NCI-H2196 (cell line): ENCODE measurements around the gene REV3L.
"Not testable (repeated sequence)": the region's sequence is repeated elsewhere in the genome, so short reads cannot be mapped to it uniquely, and the experiment has no call there.

Source experiments
- DNase-seq: peaks from one replicate; lab custom pipeline; 2025; ENCODE audit not compliant: unreplicated experiment; lab: John Stamatoyannopoulos, UW

Gene REV3L

DNA sequence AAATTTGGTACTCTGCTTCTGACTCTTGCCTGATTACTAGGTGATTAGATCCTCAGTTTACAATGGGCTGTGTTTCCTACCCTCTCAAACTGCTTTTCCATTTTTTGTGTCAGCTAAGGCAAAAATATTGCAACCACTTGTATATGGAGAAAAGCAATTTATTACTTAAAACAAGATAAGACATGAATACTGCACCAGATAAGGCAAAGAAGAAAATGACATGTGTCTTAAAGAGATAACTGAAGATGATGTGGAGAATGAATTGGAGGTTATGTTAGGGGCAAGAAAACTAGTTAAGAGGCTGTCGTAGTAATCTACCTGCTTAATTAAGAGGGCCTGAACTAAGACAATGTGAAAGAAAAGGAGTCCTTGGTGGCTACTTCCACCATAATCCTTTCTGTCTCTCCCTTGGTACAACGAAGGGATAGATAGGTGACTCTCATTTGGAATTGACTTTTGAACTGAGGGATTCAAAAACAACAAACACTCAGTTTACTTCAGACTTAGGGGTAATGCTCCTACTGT lies 16.3 kb upstream of the REV3L start:
- no peak for DNase-seq

DNA sequence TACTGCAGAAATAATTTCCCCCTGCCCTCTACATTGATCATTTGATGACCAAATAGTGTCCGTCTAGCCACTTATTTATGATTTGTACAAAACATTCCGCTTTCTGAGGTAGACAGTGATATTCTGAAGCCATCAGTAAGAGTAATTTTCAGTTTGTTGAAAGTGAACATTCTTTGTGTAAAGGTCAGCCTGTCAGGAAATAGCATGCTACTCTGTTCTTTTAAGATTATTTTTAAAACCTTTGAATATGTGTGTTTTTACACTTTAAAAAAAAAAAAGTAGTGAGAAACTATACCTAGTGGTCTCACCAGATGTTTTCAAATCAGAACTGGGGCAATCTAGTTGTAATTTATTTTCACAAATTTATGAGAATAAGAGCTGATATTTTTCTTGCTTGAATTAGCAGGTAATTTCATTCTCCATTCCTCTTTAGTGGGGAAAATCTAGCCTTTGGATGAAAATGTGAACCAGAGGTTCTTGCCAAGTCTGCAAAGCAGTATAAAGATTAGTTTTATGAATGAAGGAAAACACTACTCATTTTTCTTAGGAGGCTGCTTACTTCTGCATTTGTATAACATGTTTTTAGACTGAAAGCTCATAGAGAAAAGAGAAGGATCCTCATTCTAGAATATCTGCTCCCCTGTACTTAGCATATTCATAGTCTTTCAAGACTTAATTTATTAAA lies 12.1 kb upstream of the REV3L start:
- no peak for DNase-seq

DNA sequence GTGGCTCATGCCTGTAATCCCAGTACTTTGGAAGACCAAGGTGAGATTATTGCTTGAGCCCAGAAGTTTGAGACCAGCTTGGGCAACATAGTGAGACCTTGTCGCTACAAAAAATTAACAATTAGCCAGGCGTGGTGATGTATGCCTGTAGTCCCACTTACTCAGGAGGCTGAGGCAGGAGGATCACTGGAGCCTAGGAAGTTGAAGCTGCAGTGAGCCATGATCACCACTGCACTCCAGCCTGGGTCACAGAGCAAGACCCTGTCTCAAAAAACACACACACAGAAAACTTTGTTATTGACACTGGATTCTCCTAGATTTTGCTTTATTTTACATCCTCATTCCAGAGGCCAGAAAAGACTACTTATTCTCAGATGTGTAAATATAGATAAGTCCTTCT lies 9.5 kb upstream of the REV3L start:
- no peak for DNase-seq

DNA sequence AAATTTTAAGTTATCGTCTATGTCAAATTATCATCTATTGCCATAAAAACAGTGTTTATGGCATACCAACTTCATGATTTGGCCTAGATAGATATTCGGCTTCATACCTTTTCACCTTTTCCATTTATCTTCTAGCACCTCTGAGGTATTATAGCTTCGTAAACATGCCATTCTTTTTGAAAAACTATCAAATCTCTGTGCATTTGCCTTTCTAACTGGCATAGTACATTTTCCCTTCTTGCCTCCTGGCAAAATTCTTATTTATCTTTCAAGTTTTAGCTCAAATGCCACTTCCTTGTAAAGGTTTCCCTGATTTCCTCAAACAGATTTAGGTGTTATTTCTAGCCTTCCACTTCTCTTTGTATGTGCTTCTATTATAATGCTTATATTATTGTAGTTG lies 7.0 kb upstream of the REV3L start:
- no peak for DNase-seq

DNA sequence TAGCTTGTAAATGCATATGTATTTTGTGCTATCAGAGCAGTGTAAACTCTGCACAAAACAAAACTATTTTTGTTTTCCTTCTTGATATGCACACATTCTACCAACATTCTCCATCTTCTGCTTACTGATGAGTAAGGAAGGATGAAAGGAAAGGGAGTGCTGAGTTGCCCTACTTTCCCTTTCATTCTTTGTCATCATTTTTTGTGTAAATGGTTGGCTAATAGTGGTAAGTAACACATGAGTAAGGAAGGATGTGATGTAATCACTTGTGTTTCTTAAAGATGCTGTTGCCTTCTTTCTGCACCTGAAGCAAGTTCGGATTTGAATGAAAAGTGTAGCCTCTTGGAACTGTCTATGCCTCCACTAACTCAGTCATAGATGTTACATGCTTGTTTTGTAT lies 4.6 kb upstream of the REV3L start:
- DNase-seq = no peak

DNA sequence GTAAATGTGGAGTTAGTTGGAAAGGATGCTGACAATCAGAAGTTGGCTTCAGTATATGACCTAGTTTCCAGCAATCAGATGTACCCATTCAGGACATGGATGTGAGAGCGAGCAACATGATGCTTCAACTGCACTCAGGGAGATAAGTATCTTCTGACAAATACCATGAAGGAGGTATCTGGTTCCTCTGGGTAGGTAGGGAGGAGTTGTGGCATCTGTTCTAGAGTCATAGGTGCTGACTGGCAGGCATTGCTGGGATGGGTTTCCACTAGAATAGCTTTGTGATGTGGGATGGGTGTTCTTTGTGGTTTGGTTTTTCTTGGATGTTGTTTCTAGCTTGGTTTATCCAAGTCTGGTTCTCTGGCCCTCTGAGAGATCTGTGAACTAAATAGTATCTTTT lies 3.9 kb upstream of the REV3L start:
- no peak for DNase-seq

DNA sequence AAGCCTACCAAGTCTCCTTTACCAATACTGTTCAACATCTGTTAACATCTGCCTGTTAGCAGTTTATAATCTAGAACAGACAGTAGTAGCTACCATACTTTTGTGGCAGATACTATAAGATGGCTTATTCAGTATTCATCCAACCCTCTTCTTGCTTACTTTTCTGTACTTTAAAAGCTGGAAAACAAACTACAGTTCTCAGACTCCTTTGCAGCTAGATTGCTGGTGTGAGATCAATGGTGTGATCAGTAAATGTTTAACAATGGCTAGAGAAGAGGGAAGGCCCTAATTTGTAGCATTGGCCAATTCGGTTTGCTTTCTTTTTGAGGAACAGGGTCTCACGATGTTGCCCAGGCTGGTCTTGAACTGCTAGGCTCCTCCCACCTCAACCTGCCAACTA lies 3.5 kb upstream of the REV3L start:
- DNase-seq = no peak

DNA sequence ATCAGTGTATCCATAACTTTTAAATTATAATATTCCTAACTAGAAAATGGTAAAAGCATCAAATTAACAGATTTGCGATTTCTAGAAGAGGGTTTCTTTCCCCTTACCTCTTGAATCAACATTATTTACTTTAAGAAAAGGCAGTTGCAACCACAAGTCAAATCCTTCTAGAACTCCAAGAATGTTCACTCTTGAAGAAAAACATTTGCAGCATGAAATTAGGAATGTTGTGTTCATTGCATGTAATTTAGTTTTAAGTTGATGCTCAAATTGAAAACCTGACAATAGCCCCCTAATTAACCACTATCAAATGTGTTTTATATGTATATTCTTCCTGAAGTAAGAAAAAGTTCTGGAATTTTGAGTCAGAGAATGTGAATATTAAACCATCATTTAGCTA lies 2.3 kb upstream of the REV3L start:
- no peak for DNase-seq

DNA sequence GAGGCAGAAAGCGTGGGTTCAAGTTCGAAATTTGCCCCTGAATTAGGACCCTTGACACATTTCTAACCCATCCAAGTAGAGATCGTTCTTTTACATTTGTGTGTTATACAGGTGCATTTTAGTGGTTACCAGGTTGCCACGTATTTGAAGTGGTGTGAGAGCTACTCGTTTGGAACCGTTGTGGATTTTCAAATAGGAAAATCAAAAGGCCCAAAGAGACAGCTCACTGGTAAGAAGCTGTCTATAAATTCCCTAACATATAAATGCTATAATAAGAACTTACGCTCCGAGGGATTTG lies 1.6 kb upstream of the REV3L start:
- DNase-seq = peak; percentile 22

DNA sequence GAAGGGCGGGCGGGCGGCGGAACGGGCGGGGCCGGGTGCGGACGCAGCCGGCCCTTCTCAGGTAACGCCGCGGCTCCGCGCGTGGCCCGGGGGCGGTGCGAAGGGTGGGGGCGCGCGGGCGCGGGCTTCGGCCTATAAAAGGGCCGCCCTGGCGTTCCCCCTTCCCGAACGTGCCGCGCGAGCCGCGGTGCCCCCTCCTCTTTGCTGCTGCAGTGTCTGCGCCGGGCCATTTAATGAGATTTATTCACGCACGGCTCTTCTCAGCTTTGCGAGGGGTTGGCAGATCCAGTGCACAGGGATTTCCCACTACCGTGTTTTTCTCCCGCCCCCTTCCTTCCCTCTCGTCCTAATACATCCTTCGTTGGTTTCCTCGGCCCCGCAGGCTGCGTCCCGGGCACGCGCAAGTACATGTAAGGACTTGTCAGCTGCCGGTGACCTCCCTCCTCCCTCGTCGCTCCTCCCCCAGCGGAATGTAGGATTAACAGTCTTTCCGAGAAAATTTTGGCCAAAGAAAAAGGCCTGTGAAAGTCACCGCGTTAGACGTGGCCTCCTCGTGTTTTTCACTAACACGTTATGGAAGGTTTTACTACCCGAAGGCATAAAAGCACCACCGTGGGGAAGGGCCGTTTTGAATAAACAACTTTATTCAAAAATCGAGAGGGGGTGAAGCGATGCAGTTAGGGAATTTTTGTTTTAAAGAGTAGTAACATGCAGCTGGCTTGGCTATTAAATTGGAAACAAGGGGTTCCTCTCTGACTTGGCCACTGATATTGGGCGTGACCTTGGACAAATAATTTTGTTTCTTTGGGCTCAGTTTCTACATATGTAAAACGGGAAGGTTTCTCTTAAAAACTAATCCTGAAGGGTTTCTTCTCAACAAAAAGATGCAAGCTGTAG lies 966 bp upstream of the REV3L start:
- DNase-seq = peak; percentile 94

DNA sequence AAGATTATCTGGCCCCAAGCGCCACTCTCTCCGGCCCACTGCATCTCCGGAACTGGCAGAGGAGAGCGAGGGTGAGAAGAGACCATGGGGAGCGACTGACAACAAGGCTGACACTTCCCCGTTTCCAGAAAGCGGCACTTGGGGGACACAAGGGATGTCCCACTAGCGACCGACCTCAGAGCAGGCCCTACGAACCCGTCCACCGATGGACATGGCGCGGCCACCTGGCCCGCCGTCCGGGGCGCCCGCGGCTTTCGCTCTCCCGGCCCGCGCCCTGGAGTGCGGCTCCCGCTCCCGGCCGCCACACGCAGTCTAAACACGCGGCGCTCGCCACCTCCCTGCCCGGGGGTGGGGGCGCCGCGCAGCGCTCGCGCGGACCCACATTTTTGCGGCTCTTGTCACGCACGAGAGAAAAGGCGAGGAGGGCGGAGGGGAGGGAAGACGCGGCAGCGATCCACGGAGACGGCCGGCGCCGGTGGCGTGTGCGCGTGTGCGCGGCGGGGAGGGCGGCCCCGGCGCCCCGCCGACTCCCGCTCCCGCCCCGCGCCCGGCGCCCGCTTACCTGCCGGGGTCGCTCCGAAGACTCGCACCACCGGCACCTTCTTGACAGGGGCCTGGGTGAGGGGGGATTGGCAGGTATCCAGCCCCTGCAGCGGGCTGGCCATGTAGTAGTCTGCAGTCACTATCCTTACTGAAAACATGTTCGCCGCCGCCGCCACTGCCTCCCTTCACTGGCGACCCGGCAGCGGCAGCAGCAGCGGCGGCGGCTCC lies 645 bp downstream of the REV3L start:
- peak; percentile 26 for DNase-seq

DNA sequence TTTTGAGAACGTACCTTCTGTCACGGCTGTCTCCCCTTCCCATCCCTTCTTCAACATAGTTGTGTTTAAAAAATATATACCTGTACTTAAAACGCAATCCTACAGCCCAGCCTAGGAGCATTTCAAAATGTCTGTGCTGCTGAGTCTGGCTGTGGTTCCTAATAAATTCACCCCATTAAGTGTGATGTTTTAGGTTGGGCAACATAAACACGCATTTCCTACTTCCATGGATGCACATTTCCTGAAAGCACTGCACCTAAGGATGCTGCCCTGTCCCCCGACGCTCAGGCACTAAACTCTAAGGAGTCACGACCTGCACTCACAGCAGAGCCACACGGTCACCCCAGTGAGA lies 1.2 kb downstream of the REV3L start:
- no peak for DNase-seq

DNA sequence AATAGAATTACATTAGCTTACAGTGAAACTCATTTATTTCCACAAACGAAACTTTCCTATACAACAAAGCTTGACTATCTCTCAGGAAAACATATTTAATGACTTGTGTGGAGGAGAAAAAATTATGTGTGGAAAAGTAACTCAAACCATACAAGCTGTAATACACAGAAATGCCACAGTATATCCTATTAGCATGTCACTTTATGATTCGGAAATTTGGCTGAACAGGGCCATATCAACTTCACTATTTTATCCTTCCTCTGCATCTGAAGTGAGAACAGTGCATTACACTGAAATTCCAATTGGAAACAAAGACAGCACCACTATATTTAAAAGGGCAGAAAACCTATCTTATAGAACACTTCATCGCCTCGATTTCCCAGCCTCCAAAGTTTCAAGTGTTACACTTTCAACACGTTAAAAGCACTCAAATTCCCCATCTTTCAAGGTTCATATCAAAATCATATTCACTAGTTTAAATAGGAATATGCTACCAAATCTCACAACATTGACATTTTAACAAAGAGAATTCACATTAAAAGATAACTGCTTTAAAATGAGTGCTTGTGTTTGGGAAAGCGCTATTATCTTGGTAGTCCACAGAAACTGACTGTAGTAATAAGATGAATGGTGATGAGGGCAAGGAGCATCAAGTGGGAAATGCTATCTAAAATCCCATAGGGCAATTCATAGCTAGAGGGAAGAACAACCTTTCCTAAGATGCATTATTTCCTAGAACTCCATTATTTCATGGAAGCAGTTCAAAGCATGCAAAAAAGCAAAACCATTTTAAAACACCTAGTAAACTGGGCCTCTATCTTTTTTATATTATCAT lies 1.8 kb downstream of the REV3L start:
- no peak for DNase-seq

DNA sequence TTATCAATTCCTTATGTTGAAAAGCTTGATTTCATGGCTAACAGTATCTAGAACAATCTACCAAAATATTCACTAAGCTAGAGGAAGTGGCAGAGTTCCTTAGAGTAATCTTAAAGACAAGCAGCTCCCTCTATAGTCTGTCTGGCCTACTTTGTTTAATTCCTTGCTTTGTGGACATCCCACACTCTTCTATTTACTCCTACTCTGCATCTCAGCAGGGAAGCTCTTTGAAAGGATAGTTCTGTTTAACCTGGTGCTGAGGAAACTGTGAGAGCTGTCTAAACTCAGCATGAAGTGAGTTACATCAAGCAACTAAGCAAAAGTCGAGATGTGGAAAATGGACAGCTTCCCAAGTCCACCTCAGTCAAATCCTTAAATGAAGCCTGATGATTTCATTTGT lies 4.3 kb downstream of the REV3L start:
- peak; percentile 53 for DNase-seq

DNA sequence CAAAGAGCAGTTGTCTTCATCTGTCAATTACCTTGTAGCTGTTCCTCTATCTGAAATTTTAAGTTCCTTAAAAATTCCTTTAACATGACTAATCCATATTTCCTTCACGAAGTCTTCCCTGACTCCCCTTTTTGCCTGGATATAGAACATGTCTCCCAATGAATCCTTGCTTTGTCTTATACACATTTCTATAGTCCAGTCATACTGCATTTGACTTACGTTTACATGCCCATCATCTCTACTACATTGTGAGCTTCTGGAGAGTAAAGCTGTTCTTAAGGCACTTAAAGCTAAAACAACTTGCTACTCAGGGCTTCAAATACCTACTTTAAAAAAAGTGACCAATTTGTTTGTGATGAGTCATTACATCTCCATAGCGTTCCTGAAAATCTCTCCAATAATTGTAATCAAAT lies 4.9 kb downstream of the REV3L start:
- DNase-seq = no peak

DNA sequence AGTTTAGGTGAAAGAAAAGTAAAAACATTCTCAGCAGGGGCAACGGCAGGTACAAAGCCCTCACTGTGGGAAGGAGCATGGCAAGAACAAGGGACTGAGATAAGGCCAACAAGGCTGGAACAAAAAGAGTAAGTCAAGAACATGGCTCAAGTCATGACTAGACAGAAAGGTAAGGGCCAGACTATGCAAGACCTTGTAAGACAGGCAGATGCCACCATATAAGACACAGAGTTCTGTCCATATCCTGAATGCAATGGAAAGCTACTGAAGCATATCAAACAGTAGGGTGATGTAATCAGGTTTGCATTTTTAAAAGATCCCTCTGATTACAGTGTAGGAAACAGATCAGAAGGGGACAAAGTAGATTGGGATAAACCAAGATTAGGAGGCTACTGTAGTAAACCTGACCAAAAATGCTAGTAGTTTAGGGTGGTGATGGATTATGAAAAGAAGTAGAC lies 5.5 kb downstream of the REV3L start:
- DNase-seq = no peak

DNA sequence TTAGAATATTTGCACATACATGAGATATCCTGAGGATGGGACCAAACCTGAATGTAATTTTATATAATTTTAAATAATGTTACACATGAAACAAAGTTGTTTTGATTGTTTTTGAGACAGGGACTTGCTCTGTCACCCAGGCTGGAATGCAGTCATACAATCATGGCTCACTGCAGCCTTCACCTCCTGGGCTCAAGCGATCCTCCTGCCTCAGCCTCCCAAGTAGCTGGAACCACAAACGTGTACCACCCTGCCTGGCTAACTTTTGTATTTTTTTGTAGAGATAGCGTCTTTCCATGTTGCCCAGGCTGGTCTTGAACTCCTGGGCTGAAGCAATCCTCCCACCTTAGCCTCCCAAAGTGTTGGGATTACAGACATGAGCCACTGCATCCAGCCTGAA lies 7.0 kb downstream of the REV3L start:
- not testable (repeated sequence) for DNase-seq

DNA sequence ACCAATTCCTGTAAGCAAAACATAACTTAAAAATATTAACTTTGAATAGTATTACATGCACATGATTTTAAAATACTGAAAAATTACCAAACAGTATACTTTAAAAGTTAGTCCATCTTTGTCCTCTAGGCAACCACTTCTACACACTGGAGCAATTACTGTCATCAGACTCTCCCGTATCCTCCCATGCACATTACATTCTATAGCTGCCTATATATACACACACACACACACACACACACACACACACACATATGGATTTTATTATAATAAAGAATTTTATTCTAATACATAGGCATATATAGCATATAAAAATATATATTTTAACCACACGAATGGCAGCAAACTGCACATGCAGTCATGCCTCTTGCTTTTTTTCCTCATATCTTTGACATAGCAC lies 8.2 kb downstream of the REV3L start:
- no peak for DNase-seq

DNA sequence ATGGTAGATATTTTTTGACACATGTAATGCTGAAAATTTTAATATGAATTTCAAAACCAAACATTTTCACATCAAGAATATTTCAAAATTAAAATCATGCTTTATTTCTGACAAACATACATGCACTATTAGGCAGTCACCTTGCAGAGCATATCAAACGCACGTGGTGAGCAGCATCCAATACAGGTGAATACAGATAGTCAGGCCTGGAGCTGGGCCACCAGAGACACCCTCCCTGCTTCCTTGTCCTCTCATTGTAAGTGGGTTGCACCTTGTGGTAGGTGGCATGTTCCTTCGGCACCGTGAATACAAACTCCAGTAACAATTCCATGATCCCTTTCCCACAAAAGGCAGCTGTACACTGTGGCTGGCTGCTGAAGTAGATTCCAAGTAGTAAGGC lies 8.9 kb downstream of the REV3L start:
- DNase-seq = no peak

DNA sequence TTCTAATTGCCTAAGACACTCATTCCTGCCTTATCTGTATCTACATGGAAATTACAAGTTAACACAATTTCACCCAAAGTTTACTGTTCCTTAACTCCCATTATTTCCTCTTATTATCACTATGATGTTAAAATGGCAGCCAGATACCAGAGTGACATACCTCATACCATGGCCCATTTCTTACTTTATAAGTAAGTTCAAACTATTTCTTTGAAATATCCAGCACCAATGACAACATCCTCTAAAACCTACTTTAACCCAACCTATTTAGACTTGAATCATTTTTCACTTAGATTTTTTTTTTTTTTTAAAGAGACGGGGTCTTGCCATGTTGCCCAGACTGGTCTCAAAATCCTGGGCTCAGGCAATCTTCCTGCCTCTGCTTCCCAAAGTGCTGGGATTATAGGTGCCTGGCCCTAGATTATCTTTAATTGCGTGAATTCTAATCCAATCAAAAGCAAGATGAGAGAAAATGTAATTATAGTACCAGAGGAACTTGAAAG lies 10.0 kb downstream of the REV3L start:
- DNase-seq = no peak

DNA sequence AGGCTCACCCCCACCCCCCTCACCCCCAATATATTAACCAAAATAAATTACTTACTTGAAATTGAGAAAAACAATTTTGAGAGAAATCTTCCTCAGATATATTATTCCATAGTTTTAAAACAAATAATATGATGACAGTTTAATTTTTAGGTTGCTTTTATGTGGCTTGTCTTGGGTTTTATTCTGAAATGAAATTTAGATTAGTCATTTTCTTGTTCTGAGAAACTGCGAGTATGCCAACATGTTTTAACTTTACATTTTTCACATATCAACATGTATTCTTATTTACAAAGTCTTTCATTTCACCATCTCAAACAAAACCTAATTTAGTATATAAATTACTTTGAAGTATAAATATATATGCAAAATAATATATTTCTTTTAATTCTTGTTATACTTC lies 11.1 kb downstream of the REV3L start:
- no peak for DNase-seq
